ENCODE results near the gene ADAMTS18.

GRCh38 chr16:77288222-77288621 is 146.6 kb downstream of the ADAMTS18 start:
- TF ChIP-seq, protein P1, sequence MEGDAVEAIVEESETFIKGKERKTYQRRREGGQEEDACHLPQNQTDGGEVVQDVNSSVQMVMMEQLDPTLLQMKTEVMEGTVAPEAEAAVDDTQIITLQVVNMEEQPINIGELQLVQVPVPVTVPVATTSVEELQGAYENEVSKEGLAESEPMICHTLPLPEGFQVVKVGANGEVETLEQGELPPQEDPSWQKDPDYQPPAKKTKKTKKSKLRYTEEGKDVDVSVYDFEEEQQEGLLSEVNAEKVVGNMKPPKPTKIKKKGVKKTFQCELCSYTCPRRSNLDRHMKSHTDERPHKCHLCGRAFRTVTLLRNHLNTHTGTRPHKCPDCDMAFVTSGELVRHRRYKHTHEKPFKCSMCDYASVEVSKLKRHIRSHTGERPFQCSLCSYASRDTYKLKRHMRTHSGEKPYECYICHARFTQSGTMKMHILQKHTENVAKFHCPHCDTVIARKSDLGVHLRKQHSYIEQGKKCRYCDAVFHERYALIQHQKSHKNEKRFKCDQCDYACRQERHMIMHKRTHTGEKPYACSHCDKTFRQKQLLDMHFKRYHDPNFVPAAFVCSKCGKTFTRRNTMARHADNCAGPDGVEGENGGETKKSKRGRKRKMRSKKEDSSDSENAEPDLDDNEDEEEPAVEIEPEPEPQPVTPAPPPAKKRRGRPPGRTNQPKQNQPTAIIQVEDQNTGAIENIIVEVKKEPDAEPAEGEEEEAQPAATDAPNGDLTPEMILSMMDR (IDR thresholded peaks at IDR 0.05), result no peak
- TF ChIP-seq POLR2A (IDR thresholded peaks at IDR 0.05), result no peak

All from sigmoid colon (tissue), 3 donors.